H1 (cell line): ENCODE results near the gene ADARB2. TPM values are rescaled to one million over a fixed set of nuclear protein-coding genes. Genes with fewer than 3 reads are reported as not detected.

Experiments
- BRCA1 ChIP-seq: IDR thresholded peaks from 2 replicates; pipeline ENCODE4 v1.6.1; 2012; ENCODE audit warnings: low read depth, low read length, improper control_type of control experiment
- EGR1 ChIP-seq: IDR thresholded peaks from 2 replicates; pipeline ENCODE4 v1.6.1; 2011; ENCODE audit warnings: low read depth, low read length, borderline replicate concordance
- EZH2 ChIP-seq: fragments of 200-600 bp; sonication (generic); IDR thresholded peaks from 2 replicates; pipeline ENCODE4 v1.7.1; 2012; ENCODE audit warnings: low read depth, mild to moderate bottlenecking, moderate library complexity, low read length, inconsistent platforms; ENCODE audit not compliant: severe bottlenecking
- FOSL1 ChIP-seq: IDR thresholded peaks from 2 replicates; pipeline ENCODE4 v1.6.1; 2011; ENCODE audit warnings: mild to moderate bottlenecking, low read depth, low read length, moderate library complexity; ENCODE audit not compliant: insufficient read depth
- MAFK ChIP-seq: IDR thresholded peaks from 2 replicates; pipeline ENCODE4 v1.6.1; 2012; ENCODE audit warnings: low read depth, mild to moderate bottlenecking, improper control_type of control experiment, low read length
- POLR2A ChIP-seq, 2 experiments: IDR thresholded peaks; 1 replicate in 1 of 2; 2 replicates in 1 of 2; pipeline ENCODE4 v1.6.1; 2011; ENCODE audit warnings: low read depth in 2 of 2, low read length in 2 of 2, mild to moderate bottlenecking in 2 of 2; ENCODE audit errors: control extremely low read depth in 1 of 2
- POLR2AphosphoS5 ChIP-seq: IDR thresholded peaks from 2 replicates; pipeline ENCODE4 v1.6.1; 2011; ENCODE audit warnings: low read depth, low read length
- SAP30 ChIP-seq: fragments of 300-600 bp; sonication (generic); IDR thresholded peaks from 2 replicates; pipeline ENCODE4 v1.7.1; 2012; ENCODE audit warnings: low read length, moderate library complexity, mild to moderate bottlenecking, inconsistent platforms; ENCODE audit not compliant: insufficient read depth, insufficient replicate concordance
- ZNF274 ChIP-seq: IDR thresholded peaks from 2 replicates; pipeline ENCODE4 v1.7.0; 2012; ENCODE audit warnings: low read length, borderline replicate concordance; ENCODE audit errors: extremely low read depth
- polyA plus RNA-seq, 7 experiments: library from polyadenylated mRNA; depleted of rRNA in 3 of 7; stranded (reverse) in 5 of 7; unstranded in 2 of 7; fragments of >200 nt in 5 of 7; fragments of 200-250 nt in 2 of 7; gene quantifications; 1 replicate in 5 of 7; 2 replicates in 1 of 7; 4 replicates in 1 of 7; pipeline versions ENCODE4 v1.2.1 to v1.2.3, GENCODE V29; 2011 to 2013; ENCODE audit warnings: missing spikeins in 2 of 7, mixed read lengths in 2 of 7
- total RNA-seq: library from RNA; stranded (reverse); fragmentation: NEBNext Ultra II Directional; extraction: Animal tissue kit (Norgen Biotek cat#: 25700); gene quantifications from 2 replicates; pipeline ENCODE4 v1.2.1, GENCODE V29; 2021
- TF ChIP-seq, protein P1 (sequence below): fragments of 300-600 bp; sonication (generic); IDR thresholded peaks from 2 replicates; pipeline ENCODE4 v1.7.1; 2012; ENCODE audit warnings: low read length, moderate library complexity, mild to moderate bottlenecking, inconsistent platforms; ENCODE audit not compliant: insufficient replicate concordance

ADARB2 gene
- total and polyA plus RNA-seq, 2 of the 8 experiments (the other 6 are each of a cell fraction or from before 2014, with no cell fraction given) = 2.2 to 2.8 TPM

DNA sequence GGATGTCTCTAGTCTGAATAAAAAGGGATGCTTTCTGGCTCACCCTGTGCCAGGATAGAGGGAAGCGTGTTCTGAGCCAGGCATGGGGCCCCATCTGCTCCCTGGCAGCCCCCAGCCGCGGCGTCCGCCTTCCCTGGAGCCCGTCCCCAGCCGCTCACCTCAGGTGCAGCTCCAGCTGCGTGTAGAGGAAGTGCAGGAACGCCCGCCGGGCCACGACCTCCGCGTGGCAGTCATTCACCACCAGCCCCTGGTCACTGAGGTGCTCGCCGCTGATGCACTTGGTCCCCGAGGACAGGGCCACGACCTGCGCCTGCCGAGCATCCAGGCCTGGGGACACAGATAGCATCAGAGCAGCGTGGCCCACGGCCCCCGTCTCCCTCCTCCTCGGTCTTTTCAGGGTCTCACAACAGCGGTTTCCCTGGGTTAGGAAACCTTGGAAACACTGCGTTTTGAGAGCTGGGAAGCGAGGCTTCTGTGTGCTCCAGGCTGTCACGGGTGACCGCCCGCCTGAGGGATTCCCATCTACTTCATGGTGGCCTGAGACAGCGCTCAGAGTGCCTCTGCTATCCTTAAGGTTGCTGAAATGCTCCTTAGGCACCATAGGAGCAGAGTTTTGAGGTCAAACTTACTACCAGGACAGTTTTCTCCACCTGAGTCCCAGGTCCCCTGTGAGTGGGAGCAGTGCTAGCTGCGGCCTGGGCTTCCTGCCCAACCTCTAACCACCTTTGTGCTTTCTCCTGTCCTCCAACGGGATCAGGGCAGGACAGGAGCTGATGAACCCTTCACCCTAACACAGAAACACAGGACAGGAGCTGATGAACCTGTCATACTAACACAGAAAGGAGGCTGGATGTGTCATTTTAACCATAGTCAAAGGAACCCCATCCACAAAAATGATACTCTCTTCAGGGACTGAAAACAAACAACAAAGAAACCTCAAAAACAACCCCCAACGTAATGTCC, 495.1 kb downstream of the ADARB2 start (continued):
- TF ChIP-seq, protein P1, sequence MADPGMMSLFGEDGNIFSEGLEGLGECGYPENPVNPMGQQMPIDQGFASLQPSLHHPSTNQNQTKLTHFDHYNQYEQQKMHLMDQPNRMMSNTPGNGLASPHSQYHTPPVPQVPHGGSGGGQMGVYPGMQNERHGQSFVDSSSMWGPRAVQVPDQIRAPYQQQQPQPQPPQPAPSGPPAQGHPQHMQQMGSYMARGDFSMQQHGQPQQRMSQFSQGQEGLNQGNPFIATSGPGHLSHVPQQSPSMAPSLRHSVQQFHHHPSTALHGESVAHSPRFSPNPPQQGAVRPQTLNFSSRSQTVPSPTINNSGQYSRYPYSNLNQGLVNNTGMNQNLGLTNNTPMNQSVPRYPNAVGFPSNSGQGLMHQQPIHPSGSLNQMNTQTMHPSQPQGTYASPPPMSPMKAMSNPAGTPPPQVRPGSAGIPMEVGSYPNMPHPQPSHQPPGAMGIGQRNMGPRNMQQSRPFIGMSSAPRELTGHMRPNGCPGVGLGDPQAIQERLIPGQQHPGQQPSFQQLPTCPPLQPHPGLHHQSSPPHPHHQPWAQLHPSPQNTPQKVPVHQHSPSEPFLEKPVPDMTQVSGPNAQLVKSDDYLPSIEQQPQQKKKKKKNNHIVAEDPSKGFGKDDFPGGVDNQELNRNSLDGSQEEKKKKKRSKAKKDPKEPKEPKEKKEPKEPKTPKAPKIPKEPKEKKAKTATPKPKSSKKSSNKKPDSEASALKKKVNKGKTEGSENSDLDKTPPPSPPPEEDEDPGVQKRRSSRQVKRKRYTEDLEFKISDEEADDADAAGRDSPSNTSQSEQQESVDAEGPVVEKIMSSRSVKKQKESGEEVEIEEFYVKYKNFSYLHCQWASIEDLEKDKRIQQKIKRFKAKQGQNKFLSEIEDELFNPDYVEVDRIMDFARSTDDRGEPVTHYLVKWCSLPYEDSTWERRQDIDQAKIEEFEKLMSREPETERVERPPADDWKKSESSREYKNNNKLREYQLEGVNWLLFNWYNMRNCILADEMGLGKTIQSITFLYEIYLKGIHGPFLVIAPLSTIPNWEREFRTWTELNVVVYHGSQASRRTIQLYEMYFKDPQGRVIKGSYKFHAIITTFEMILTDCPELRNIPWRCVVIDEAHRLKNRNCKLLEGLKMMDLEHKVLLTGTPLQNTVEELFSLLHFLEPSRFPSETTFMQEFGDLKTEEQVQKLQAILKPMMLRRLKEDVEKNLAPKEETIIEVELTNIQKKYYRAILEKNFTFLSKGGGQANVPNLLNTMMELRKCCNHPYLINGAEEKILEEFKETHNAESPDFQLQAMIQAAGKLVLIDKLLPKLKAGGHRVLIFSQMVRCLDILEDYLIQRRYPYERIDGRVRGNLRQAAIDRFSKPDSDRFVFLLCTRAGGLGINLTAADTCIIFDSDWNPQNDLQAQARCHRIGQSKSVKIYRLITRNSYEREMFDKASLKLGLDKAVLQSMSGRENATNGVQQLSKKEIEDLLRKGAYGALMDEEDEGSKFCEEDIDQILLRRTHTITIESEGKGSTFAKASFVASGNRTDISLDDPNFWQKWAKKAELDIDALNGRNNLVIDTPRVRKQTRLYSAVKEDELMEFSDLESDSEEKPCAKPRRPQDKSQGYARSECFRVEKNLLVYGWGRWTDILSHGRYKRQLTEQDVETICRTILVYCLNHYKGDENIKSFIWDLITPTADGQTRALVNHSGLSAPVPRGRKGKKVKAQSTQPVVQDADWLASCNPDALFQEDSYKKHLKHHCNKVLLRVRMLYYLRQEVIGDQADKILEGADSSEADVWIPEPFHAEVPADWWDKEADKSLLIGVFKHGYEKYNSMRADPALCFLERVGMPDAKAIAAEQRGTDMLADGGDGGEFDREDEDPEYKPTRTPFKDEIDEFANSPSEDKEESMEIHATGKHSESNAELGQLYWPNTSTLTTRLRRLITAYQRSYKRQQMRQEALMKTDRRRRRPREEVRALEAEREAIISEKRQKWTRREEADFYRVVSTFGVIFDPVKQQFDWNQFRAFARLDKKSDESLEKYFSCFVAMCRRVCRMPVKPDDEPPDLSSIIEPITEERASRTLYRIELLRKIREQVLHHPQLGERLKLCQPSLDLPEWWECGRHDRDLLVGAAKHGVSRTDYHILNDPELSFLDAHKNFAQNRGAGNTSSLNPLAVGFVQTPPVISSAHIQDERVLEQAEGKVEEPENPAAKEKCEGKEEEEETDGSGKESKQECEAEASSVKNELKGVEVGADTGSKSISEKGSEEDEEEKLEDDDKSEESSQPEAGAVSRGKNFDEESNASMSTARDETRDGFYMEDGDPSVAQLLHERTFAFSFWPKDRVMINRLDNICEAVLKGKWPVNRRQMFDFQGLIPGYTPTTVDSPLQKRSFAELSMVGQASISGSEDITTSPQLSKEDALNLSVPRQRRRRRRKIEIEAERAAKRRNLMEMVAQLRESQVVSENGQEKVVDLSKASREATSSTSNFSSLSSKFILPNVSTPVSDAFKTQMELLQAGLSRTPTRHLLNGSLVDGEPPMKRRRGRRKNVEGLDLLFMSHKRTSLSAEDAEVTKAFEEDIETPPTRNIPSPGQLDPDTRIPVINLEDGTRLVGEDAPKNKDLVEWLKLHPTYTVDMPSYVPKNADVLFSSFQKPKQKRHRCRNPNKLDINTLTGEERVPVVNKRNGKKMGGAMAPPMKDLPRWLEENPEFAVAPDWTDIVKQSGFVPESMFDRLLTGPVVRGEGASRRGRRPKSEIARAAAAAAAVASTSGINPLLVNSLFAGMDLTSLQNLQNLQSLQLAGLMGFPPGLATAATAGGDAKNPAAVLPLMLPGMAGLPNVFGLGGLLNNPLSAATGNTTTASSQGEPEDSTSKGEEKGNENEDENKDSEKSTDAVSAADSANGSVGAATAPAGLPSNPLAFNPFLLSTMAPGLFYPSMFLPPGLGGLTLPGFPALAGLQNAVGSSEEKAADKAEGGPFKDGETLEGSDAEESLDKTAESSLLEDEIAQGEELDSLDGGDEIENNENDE = no peak
- TF ChIP-seq FOSL1 (no peak), POLR2A (IDR thresholded peaks at IDR 0.05; ENCODE audit: control extremely low read depth in 1 of 2, low read depth in 2 of 2, low read length in 2 of 2) (no peak), SAP30 (no peak), EZH2 (no peak), EGR1 (no peak), ZNF274 (no peak), BRCA1 (no peak), POLR2AphosphoS5 (no peak), MAFK (no peak)
